Islet precursor cell (in vitro differentiated cells): ENCODE measurements around the gene CRACDL.
A peak's percentile ranks its signal among the peaks of the same experiment; 100 is the strongest.

Experiments used
- DNase-seq: peaks from one replicate; pipeline ENCODE4 v3.0.0-alpha.2; 2018

The CRACDL gene, protein sequence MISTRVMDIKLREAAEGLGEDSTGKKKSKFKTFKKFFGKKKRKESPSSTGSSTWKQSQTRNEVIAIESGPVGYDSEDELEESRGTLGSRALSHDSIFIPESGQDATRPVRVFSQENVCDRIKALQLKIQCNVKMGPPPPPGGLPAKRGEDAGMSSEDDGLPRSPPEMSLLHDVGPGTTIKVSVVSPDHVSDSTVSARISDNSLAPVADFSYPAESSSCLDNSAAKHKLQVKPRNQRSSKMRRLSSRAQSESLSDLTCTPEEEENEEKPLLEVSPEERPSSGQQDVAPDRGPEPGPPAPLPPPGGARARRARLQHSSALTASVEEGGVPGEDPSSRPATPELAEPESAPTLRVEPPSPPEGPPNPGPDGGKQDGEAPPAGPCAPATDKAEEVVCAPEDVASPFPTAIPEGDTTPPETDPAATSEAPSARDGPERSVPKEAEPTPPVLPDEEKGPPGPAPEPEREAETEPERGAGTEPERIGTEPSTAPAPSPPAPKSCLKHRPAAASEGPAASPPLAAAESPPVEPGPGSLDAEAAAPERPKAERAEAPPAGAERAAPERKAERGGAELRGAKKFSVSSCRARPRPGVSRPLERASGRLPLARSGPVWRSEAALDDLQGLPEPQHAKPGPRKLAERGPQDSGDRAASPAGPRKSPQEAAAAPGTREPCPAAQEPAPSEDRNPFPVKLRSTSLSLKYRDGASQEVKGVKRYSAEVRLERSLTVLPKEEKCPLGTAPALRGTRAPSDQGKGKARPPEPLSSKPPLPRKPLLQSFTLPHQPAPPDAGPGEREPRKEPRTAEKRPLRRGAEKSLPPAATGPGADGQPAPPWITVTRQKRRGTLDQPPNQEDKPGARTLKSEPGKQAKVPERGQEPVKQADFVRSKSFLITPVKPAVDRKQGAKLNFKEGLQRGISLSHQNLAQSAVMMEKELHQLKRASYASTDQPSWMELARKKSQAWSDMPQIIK

DNA sequence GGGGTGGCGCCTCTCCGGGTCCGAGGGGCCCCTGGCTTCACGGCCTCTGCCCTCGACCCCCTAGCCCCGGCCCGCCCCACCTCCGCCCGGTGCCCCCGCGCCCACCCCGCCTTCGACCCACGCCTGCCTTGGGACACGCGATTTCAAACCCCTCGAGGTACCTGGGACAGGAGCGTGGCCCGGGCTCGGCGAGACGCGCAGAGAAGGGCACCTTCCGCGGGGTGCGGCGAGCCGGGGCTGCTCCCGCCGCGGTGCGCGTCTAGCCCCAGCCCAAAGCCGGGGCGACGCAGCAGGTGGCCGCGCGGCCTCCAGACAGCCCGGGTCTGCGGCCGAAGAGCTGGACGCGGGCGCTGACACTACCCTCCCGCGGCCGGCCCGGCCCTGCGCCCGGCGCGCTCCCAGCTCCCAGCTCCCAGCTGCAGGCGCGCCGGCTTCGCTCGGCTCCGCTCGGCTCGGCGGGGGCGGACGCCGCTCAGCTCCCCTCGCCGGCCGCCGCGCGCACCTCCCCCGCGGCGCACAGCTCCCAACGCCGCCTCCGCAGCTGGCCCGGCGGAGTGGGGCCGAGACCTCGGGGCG, at the start of gene CRACDL:
Gene CRACDL, minus strand, starts transcription at position 449 of the 576 bp plus-strand sequence. CDS start 89,425 bp downstream, outside the sequence.
- DNase-seq, result no peak

GRCh38 chr2:98975611-98976010, 39.6 kb upstream of the CRACDL start:
- no peak for DNase-seq

- DNase-seq, result no peak
Measured at GRCh38 chr2:98972582-98973167, 36.6 kb upstream of the CRACDL start.

GRCh38 chr2:98959810-98960507, 23.9 kb upstream of the CRACDL start:
- no peak for DNase-seq

DNA sequence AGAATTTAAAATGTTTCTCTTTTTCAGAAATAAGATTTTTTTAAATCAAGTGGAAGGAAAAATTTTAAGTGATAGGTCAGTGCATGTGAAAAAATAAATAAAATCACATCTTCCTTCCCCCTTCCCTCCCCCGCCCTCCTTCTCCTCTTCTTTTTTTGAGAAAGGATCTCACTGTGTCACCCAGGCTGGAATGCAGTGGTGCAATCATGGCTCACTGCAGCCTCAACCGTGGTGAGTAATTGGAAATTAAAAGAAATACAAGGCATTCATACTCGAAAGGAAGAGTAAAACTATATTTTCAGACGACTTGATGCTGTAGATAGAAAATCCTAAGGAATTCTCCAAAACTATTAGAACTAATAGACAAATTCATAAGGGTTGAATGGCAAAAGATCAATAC, 16.9 kb upstream of the CRACDL start:
- no peak for DNase-seq

DNA sequence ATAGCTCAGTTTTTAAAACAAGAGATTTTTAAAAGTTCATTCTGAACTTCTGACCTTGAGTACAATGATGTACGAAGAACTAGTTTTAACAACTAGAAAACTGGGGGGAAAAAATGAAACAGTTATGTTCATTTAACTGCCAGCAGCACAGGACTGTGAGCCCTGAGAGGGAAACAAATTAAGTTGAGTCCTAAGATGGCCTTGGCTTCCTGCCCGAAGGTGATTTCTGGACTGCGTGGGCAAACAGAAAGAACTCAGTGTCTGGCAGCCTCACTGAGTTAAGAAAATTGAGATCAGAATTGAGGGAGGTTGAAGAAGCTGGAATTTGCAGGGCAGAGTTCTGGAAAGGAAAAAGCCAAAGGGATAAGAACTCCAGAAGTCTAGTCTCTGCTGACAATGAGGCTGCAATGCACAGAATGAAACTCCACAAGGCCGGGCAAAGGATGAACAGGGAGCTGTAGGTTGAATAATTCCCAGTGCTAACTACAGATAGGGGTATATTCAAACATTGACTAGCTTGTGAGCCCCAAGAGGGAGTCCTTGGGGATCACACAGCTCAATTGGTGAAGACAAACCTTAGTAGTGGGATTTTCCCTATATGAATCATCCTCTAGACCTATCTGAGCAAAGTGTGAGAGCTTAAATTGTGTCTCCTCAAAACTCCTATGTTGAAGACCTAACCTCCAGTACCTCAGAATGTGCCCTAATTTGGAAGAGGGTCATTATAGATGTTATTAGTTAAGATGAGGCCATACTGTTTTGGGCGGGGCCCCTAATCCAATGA, 13.1 kb upstream of the CRACDL start:
- DNase-seq, result no peak

DNA sequence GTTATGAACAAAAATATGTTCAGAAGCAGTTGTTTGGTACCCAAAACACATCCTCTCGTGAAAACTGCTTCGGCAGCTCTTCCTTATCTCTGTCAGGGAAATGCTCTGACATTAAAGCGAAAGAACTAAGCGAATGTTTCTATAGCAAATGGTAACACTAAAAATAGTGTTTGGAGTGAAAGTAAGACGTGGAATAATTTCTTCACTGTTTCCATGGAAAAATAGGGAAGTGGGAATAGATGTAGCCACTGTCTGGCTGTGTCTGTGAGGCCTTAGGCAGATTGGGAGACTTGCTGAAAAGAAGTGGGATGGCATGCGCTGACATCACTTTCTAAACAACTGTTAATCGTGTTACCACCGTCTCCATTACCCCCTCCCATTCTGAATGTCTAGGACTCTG, 11.5 kb upstream of the CRACDL start:
- no peak for DNase-seq

DNA sequence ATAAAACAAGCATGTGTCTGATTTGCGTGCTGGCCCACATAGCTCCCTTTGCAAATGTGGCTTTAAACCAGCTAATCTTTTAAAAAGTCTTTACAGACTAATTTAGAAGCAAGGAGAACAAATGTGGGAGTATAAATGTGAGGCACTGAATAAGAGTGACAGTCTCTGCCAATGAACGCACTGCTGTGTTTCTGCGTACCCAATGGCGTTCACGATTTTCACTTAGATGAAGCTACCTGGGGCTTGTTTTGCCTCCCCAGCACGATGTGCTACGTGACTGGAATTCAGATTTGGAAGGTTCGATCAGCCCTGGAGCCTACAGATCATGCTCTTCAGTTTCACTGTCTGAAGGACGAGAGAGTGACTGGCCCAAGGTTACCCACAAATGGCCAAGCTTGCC, 10.8 kb upstream of the CRACDL start:
- no peak for DNase-seq

- no peak for DNase-seq
Measured at GRCh38 chr2:98944775-98945174, 8.8 kb upstream of the CRACDL start.

DNA sequence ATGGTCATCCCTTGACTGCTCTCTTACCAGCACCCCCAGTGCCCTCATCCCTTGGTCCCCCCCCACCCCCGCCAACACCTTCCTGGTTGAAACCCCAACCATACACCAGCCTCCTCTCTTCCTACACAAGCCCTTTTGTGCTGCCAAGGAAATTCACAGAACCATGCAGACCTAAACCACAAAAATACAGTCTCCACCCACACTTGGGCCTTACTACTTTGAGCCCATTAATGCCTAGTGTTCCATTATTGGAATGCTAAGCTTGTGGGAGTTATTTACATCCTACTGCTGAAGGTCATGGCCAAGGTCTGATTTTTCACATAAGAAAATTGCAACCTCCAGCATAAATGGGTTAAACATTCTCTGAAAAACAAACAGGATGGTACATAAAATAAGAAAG, 4.1 kb upstream of the CRACDL start:
- no peak for DNase-seq

DNA sequence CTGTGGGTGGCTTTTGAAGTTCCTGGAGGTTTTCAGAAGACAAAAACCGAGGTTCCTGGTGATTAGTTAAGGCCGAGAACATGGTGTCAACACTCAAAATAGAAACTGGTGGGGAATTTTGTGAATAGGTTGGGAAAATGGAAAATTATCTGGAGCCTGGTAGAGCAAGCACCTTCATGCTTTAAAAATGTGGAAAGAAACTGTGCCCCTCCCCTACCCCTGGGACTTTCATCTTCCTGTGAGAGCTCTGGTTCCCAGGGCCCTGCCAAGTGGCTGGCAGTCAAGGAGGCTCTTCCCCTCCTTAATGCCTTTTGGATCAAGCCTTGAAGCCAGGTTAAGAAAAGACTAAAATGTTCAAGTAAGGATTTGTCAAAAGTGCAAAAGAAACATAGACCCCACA, 1.9 kb upstream of the CRACDL start:
- no peak for DNase-seq

DNA sequence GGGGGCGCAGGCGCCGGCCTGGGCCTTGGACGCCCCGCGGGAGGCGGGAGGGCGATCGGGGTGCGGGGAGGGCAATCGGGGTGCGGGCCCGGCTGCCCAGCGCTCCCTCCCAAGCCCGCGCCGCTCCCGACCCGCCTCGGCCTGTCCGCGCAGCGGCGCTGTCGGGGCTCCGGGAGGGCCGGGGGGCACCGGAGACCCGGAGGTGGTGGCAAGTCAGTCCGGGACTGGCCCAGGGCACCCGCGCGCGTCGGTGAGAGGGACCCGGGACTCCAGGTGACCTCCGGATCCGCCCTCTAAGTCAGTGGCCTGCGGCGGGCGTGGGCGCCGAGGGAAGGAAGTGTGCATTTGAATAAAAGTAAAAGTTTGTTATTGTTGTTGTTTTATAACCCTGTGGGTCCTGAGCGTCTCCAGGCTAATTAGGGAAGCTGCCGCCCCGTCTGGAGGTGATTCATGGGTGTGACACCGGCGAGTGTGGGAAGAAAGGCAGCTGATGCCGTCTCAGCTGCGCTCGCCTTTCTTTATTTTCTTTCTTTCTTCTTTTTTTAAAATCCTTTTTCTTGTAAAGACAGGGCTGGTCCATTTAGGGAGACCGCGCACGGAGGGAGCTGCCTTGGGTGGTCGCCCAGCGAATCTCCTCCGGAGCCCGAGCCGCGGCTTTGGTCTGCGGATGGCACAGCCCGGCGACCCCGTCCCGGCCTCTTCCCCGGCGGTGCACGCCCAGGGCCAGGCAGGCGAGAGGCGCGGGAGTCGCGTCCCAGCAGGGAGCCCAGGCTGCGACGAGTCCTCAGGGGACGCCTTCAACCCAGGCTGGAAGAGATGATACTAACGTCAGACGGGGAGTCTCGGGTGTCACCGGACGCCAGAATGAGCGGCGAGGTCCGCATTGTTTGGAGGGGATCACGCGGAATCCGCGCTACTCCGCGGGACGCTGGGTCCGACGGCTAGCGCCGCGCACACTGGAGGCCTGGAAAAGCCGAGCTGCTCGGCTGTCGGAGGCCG, 627 bp upstream of the CRACDL start:
- no peak for DNase-seq

- DNase-seq, result no peak
Measured at GRCh38 chr2:98935111-98935770, 784 bp downstream of the CRACDL start.

- no peak for DNase-seq
Measured at GRCh38 chr2:98932778-98933343, 3.2 kb downstream of the CRACDL start.

- DNase-seq, result no peak
Measured at GRCh38 chr2:98932164-98932563, 3.9 kb downstream of the CRACDL start.

- no peak for DNase-seq
Measured at GRCh38 chr2:98931596-98931995, 4.4 kb downstream of the CRACDL start.

- DNase-seq, result no peak
Measured at GRCh38 chr2:98929920-98930319, 6.1 kb downstream of the CRACDL start.

- DNase-seq, result peak; percentile 77
Measured at GRCh38 chr2:98928242-98928641, 7.8 kb downstream of the CRACDL start.

DNA sequence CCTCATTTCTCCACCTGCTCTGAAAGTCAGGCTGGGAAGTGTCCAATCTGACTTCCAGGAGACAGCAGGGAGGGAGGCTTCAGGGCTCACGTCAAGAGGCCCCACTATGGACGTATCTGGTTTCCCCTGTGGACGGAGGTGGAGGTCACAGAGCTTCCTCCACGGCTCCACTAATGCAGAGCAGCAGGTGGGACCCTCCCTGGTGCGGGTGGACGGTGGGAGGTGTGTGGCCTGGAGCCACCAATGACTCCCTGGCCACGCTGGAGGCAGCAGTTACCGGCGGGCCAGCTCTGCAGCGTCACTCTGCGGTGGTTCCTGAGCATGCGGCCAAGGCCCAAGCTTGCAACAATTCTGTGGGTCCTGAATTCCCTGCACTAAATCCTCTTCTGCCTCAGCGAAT, 9.0 kb downstream of the CRACDL start:
- no peak for DNase-seq
